HG02973 (cell line): ENCODE data around the gene SHCBP1L.
"Not testable (repeated sequence)": the region's sequence is repeated elsewhere in the genome, so short reads cannot be mapped to it uniquely, and the experiment has no call there.

ENCODE experiments used
- ATAC-seq: cut with Tn5 transposase; IDR thresholded peaks from one replicate; pipeline ENCODE4 v1.9.1; 2021; ENCODE audit warnings: moderate library complexity; ENCODE audit not compliant: unreplicated experiment

The SHCBP1L gene

DNA sequence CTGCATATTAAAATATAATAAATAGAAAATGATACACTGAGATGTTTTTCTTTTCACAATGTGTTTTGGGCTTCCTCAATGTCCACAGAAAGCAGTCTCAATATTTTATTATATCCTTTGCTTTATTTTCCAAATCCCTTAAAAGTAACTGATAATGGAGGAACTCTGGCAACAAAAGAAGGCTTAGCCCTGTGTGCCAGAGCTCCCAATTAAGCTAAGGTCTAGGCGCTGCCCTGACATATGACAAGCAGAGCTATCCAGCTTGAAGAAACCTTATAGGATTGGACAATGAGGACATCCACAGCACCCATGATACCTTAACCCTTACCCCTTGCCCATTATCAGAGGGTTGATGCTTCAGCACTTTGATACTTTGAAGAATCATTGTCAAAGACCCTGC lies 12.9 kb upstream of the SHCBP1L start:
- no peak for ATAC-seq

DNA sequence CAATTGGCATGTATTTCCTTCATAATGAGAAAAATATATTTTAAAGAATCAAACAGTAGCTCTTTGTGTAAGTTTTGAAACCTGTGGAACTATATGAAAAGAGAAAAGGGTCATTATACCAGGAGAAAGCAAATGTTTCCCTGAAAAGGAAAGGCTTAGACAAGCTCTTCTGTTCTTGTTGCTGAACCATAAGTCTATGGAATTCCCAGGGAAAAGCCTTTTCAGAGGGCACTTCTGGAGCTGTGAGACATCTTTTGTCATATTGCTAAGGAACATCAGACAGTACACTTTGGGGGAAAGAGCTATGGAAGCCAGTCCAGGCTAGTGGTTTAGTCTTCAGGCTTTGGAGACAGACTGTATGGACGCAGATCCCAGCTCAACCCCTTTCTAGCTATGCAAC lies 12.1 kb upstream of the SHCBP1L start:
- ATAC-seq, result no peak

GRCh38 chr1:182962554-182963115 lies 9.7 kb upstream of the SHCBP1L start:
- ATAC-seq, result peak; percentile 95

GRCh38 chr1:182960046-182960445 lies 7.1 kb upstream of the SHCBP1L start:
- no peak for ATAC-seq

- ATAC-seq, result no peak
These were observed 5.0 kb upstream of the SHCBP1L start for GRCh38 chr1:182957902-182958395.

DNA sequence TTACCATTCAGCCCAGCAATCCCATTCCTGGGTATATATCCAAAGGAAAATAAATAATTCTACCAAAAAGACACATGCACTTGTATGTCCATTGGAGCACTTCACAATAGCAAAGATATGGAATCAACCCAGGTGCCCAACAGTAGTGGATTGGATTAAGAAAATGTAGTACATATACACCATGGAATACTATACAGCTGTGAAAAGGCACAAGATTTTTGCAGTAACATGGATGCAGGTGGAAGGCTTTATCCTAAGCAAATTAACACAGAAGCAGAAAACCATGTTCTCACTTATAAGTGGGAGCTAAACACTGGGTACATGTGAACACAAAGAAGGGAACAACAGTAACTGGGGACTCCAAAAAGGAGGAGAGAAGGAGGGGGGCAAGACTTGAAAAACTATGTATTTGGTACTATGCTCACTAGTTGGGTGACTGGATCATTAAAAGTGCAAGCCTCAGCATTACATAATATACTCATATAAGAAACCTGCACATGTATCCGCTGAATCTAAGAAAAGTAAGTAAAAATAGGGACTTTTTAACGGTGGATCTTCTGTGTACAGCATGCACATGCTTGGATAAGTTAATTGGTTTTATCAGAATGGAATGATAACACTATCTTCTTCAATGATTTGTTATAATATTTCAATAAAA lies 3.9 kb upstream of the SHCBP1L start:
- no peak for ATAC-seq

- no peak for ATAC-seq
These were observed 2.9 kb upstream of the SHCBP1L start for GRCh38 chr1:182955596-182956588.

- ATAC-seq, result no peak
These were observed 860 bp upstream of the SHCBP1L start for GRCh38 chr1:182953826-182954225.

- ATAC-seq, result not testable (repeated sequence)
These were observed 9.6 kb downstream of the SHCBP1L start for GRCh38 chr1:182943336-182943735.

GRCh38 chr1:182942145-182942544 lies 10.8 kb downstream of the SHCBP1L start:
- not testable (repeated sequence) for ATAC-seq

GRCh38 chr1:182939413-182939812 lies 13.6 kb downstream of the SHCBP1L start:
- no peak for ATAC-seq

DNA sequence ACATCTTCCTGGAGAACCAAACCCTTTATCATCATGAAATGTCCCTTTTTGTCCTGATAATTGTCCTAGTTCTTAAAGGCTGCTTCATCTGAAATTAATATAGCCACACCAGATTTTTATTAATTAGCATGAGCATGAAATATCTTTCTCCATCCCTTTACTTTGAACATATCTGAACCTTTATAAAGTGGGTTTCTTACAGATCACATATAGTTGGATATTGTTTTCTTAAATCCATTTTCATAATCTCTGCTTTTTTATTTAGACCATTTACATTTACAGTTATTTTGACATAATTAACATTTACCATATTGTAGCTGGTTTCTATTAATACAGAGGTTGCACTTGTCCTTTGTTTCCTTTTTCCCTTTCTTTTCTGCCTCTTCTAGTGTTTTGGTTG lies 17.2 kb downstream of the SHCBP1L start:
- ATAC-seq, result no peak

DNA sequence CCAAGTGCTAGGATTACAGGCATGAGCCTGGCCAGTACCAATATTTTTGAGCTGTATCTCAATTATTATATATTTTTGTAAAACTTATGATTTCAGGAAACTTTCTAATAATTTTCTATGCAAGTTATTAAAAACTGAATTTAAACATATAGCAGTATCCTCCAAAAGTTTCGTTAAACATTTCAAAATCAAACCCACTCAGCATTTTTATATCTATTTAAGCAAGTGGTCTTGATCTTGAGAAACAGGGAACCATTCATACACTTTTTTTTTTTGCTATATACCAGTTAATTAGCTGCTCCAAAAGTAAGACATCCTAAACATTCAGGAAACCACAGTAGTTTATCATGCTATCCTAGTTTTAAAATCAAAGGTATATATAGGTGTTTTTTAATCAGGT lies 22.0 kb downstream of the SHCBP1L start:
- ATAC-seq, result no peak

GRCh38 chr1:182927693-182928433 lies 25.1 kb downstream of the SHCBP1L start:
- ATAC-seq, result no peak

DNA sequence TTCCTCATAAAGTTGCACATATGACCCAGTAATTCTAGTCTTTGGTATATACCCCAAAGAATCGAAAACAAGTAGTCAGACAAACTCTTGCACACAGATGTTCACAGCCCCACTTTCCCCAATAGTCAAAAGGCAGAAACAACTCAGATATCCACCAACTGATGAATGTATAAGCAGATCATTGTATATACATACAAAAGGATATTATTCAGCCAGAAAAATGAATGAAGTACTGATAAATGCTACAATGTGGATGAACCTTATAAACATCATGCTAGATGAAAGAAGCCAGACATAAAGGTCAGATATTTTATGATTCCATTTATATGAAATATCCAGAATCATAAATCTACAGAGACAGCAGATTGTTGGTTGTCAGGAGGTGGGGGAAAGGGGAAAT lies 27.3 kb downstream of the SHCBP1L start:
- ATAC-seq, result no peak

DNA sequence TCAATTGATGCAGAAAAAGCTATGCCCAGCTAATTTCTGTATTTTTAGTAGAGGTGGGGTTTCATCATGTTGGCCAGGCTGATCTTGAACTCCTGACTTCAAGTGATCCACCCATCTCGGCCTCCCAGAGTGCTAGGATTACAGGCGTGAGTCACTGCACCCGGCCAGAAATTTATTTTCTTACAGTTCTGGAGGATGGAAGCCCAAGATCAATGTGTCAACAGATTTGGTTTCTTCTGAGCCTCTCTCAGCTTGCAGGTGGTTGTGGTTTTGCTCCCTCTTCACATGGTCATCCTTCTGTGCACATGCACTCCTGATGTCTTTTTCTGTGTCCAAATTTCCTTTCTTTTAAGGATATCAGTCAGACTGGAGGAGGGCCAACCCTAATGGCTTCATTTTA lies 35.6 kb downstream of the SHCBP1L start:
- ATAC-seq, result no peak

DNA sequence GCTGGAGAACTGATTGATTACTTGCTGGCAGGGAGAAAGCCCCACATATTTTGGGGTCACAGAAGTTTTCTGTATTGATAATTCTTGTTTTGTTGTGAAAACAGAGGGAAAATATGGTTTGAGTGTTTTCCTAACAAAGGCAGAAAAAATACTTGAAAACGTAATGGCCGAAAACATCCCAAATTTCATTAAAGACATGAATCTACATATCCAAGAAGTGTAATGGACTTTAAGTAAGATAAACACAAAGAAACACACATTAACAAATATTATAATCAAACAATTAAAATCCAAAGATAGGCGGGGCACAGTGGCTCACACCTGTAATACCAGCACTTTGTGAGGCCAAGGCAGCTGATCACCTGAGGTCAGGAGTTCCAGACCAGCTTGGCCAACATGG lies 39.6 kb downstream of the SHCBP1L start:
- ATAC-seq, result no peak

- ATAC-seq, result no peak
These were observed 42.8 kb downstream of the SHCBP1L start for GRCh38 chr1:182910143-182910542.

DNA sequence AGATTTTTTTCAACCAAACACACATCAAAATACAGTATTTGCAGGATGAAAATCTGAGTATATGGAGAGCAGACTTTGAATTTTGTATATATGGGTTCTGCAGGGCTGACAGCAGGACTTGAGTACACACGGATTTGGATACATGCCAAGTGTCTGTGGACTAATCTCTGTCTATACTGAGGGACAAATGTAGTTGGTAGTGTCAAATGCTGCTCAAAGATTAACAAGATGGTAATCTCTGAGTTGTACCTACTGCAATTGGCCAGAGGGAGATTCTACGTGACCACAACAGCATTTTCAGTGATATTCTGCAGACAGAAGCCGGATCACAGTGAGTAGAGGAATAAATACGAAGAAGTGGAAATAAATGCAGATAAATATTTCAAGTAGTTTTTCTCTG lies 43.4 kb downstream of the SHCBP1L start:
- no peak for ATAC-seq

DNA sequence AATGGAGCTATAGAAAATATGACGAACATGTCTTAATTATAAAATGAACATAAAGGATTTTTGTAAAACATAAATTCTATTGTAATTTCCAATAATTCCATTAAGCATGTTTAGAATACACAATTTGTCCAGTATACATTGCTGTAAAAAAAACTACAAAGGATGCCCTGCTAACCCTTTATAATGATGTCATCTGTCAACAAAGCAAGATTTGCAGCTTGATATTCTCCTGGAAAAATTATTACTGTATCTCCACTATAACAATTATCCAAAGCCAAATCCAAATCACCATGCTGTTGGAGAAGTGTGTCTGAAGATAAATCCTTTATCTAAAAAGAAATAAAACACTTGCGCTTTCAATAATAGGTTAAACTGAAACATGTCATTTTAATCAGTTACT lies 47.6 kb downstream of the SHCBP1L start:
- ATAC-seq, result no peak

DNA sequence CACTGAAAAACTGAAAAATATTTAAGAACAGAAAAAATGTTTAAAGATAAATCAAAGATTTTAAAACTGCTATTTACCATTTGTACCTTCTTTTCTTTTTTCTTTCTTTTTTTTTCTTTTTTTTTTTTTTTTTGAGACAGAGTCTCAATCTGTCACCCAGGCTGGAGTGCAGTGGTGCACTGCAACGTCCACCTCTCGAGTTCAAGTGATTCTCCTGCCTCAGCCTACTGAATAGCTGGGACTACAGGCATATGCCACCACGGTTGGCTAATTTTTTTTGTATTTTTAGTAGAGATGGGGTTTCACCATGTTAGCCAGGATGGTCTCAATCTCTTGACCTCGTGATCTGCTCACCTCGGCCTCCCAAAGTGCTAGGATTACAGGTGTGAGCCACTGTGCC lies 51.0 kb downstream of the SHCBP1L start:
- not testable (repeated sequence) for ATAC-seq
